Measurements from ENCODE around the gene THUMPD3. TPM values are rescaled to one million over a fixed set of nuclear protein-coding genes. Genes with fewer than 3 reads are reported as not detected.

THUMPD3 gene
- total RNA-seq, 1 experiment from 2014 or later: 58.4 TPM

GRCh38 chr3:9387322-9387655 lies 24.4 kb downstream of the THUMPD3 start:
- H3K23ac ChIP-seq (ENCODE audit: insufficient read length, low read depth, low read length): no peak overlapping the region
- H3K27me3 ChIP-seq (ENCODE audit: insufficient read depth, low read length): no peaks in the 10 kb centered on the region
- no peak overlapping the region for H3K18ac ChIP-seq (ENCODE audit: insufficient read length, low read depth, low read length)
- H2BK20ac ChIP-seq (ENCODE audit: low read depth, low read length, poor library complexity, severe bottlenecking): no peak overlapping the region
- H3K4me2 ChIP-seq (ENCODE audit: insufficient read depth, insufficient read length, low read length): no peak overlapping the region
- H3K36me3 Mint-ChIP-seq (ENCODE audit: insufficient read depth in 1 of 3, low read depth in 3 of 3): peaks cover 34 to 90% (median 88%) of the 10 kb centered on the region in 3 experiments
- no peaks in the 10 kb centered on the region for H3K9me3 Mint-ChIP-seq
- no peak overlapping the region for H4K91ac ChIP-seq (ENCODE audit: insufficient read length, low read depth, low read length)
- H3K9ac ChIP-seq (ENCODE audit: extremely low read depth, insufficient read length, low read length): no peak overlapping the region
- no peak overlapping the region for H3K4me3 Mint-ChIP-seq
- H3K79me2 ChIP-seq (ENCODE audit: insufficient read depth, low read length): peaks cover 2% of the 10 kb centered on the region; the same call in 1 of the 2 replicates
- no peak overlapping the region for H2AFZ ChIP-seq (ENCODE audit: low read length)
- no peaks in the 10 kb centered on the region for H4K20me1 ChIP-seq (ENCODE audit: control insufficient read depth, insufficient read depth, insufficient read length)
- WGBS (ENCODE audit: extremely low coverage, insufficient read length, low lambda C conversion rate): no CpG with 5 or more reads among the region's 2 CpGs
- no peak overlapping the region for H3T11ph ChIP-seq (ENCODE audit: low read length)
- no peak overlapping the region for H2BK5ac ChIP-seq (ENCODE audit: insufficient read length, low read length)
- DNase-seq: no peak
- peaks cover 3 to 4% of the 10 kb centered on the region in 2 experiments; a peak in 3 of 4 replicates for H3K4me1 Mint-ChIP-seq
- no peak overlapping the region for H2BK15ac ChIP-seq (ENCODE audit: low read depth, low read length)
- no peaks in the 10 kb centered on the region for H3K4me1 ChIP-seq (ENCODE audit: insufficient read depth, low read length)
- no peak overlapping the region for H4K5ac ChIP-seq (ENCODE audit: insufficient read length, low read depth, low read length)
- no peaks in the 10 kb centered on the region for H3K23me2 ChIP-seq (ENCODE audit: insufficient read length, low read depth, low read length, poor library complexity, severe bottlenecking)
- TF ChIP-seq, protein P1, sequence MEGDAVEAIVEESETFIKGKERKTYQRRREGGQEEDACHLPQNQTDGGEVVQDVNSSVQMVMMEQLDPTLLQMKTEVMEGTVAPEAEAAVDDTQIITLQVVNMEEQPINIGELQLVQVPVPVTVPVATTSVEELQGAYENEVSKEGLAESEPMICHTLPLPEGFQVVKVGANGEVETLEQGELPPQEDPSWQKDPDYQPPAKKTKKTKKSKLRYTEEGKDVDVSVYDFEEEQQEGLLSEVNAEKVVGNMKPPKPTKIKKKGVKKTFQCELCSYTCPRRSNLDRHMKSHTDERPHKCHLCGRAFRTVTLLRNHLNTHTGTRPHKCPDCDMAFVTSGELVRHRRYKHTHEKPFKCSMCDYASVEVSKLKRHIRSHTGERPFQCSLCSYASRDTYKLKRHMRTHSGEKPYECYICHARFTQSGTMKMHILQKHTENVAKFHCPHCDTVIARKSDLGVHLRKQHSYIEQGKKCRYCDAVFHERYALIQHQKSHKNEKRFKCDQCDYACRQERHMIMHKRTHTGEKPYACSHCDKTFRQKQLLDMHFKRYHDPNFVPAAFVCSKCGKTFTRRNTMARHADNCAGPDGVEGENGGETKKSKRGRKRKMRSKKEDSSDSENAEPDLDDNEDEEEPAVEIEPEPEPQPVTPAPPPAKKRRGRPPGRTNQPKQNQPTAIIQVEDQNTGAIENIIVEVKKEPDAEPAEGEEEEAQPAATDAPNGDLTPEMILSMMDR (conservative IDR thresholded peaks at IDR 0.05): no peak
- no peak overlapping the region for H3K27ac ChIP-seq (ENCODE audit: insufficient read length, low read depth, low read length)
- no peak overlapping the region for H2BK120ac ChIP-seq (ENCODE audit: low read depth, low read length, poor library complexity, severe bottlenecking)
- H3K4ac ChIP-seq (ENCODE audit: low read depth, low read length): no peak overlapping the region
- H3K27ac Mint-ChIP-seq: peak overlapping the region in 1 of 3 experiments; percentile 90; a peak in 2 of 7 replicates
- no peak overlapping the region for H2AK5ac ChIP-seq (ENCODE audit: insufficient read length, low read length)
- no peak overlapping the region for H2BK12ac ChIP-seq (ENCODE audit: insufficient read length, low read depth, low read length)
- no peak overlapping the region for H4K8ac ChIP-seq (replicated peaks; ENCODE audit: insufficient read length, low read depth, low read length)
- H3K27me3 Mint-ChIP-seq (ENCODE audit: low read depth): no peaks in the 10 kb centered on the region
- H3K14ac ChIP-seq (ENCODE audit: insufficient read depth, low read length): no peak overlapping the region
- H3K79me1 ChIP-seq (ENCODE audit: insufficient read depth, low read depth, low read length, poor library complexity, severe bottlenecking): no peaks in the 10 kb centered on the region
- no peak overlapping the region for H3K56ac ChIP-seq (ENCODE audit: insufficient read length, low read depth, low read length)
- no peaks in the 10 kb centered on the region for H3K9me3 ChIP-seq (ENCODE audit: control insufficient read depth, low read depth, low read length)
